Gastroesophageal sphincter (tissue), 3 donors: ENCODE results near the gene MACROH2A2.

Experiments used
- CTCF ChIP-seq, 4 experiments: fragments of 200-600 bp in 2 of 4; fragments of 450-650 bp in 2 of 4; sonication (generic) in 1 of 4; IDR thresholded peaks; one replicate each; pipeline ENCODE4 v1.5.1; 2017 to 2019; ENCODE audit warnings: antibody characterized with exemption in 4 of 4, mild to moderate bottlenecking in 2 of 4, moderate library complexity in 2 of 4
- POLR2A ChIP-seq, 2 donors: fragments of 450-650 bp; IDR thresholded peaks; one replicate each; pipeline ENCODE4 v1.6.1; 2017; ENCODE audit warnings: antibody characterized with exemption in 2 of 2, mild to moderate bottlenecking in 2 of 2, moderate library complexity in 1 of 2
- POLR2AphosphoS5 ChIP-seq: sonication (generic); formaldehyde crosslinking; IDR thresholded peaks from one replicate; pipeline ENCODE4 v1.6.1; 2017; ENCODE audit warnings: antibody characterized with exemption

- no peak for TF ChIP-seq CTCF (IDR thresholded peaks at IDR 0.05)
- no peak for TF ChIP-seq POLR2AphosphoS5
- TF ChIP-seq POLR2A (IDR thresholded peaks at IDR 0.05), result no peak
These were observed 18.4 kb upstream of the MACROH2A2 start for GRCh38 chr10:70034232-70034631.
